ENCODE measurements around the gene EVX2. TPM values are rescaled to one million over a fixed set of nuclear protein-coding genes. Genes with fewer than 3 reads are reported as not detected.

EVX2 gene
- total and polyA plus RNA-seq, 2 of the 13 experiments (the other 11 are each of a cell fraction or from before 2014, with no cell fraction given), result not detected

DNA sequence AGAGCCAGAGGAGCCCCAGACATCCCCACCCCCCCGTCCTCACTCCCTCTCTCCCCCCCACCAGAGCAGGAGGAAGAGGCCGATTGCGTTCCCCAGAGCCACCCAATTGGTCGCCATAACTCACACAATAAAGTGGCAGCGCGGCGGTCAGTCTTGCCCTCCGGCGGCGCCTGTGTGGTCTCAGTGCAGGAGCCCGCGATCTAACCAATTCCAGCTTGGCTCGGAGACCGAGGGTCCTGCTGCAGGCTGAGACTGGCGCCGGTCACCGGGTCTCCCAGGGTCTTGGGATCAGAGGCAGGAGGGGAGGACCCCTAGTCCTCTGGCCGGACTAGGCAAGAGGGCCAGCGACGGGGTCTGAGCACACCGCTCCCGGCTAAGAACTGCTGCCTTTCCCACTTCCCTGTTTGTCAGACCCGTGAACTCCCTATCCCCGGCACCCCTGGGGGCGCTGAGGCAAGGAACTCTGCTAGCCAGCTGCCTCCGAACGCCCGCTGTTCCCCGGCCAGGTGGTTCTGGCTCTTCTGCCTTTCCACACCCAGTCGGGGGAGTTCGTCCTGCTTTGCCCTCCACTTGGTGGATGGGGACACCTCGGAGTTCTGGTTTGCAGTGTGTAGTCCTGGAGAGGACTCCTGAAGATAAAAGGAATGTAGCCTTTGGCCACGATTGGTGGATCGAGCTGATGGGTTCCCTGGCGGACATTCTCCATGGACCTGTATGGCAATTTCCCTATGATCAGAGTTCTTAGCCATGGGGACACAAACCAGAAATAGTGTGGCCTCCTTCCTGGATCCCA lies 14.8 kb upstream of the EVX2 start:
- ChIA-PET POLR2A (no interaction called here), CTCF (ENCODE audit: low intra/inter-chr PET ratio, low total read pairs) (interaction anchor here (0.8 to 3.0 kb wide), 4 partner anchors 408 to 846 kb away, joined by 4 to 33 read pairs (median 24); no protein-coding TSS in a partner anchor)
- H3K4me1 ChIP-seq (ENCODE audit: insufficient read depth, low read length), result peaks cover 17% of the 10 kb centered on the region
- intact Hi-C loops (cut with micrococcal nuclease; ENCODE audit: unreplicated experiment), result loop anchor here (5.0 kb wide), 1 partner anchor 896 kb away; no protein-coding TSS in a partner anchor
- no peak overlapping the region for H3K27ac ChIP-seq (ENCODE audit: extremely low read length, insufficient read depth, low read length)
- no peaks in the 10 kb centered on the region for H4K20me1 ChIP-seq (ENCODE audit: insufficient read depth, low read length)
- in situ Hi-C loops (cut with HindIII; ENCODE audit: extremely low pct_ligation_motif_present, low pct_unique_long_range_greater_than_20kb), result loop anchor here (5.0 kb wide), 2 partner anchors 411 to 731 kb away; no protein-coding TSS in a partner anchor
- no peak overlapping the region for H3K9ac ChIP-seq (ENCODE audit: insufficient read depth, low read depth, low read length)
- FAIRE-seq (no peak), ATAC-seq (peak; percentile 10; the same call in 1 of the 3 replicates), DNase-seq (ENCODE audit: low spot score) (no peak)
- H3K9me3 ChIP-seq (ENCODE audit: low read length), result no peaks in the 10 kb centered on the region
- no peaks in the 10 kb centered on the region for H3K79me2 ChIP-seq (ENCODE audit: insufficient read depth, low read length)
- peaks cover 25 to 98% of the 10 kb centered on the region in 2 experiments for H3K27me3 ChIP-seq (ENCODE audit: control insufficient read depth in 1 of 2, insufficient read depth in 2 of 2, low read length in 2 of 2)
- TF ChIP-seq ZIK1 (CRISPR knock-in tag; IDR thresholded peaks at IDR 0.05; ENCODE audit: borderline replicate concordance, low read depth) (no peak), ZEB1 (IDR thresholded peaks at IDR 0.05; ENCODE audit: insufficient replicate concordance, low read depth) (no peak), ZBTB20 (CRISPR knock-in tag; IDR thresholded peaks at IDR 0.05; ENCODE audit: borderline replicate concordance, low read depth) (no peak), SOX6 (IDR thresholded peaks at IDR 0.05) (no peak), SOX6 (CRISPR knock-in tag; IDR thresholded peaks at IDR 0.05) (no peak), CBX5 (CRISPR knock-in tag; IDR thresholded peaks at IDR 0.05; ENCODE audit: borderline replicate concordance) (no peak), TCF7 (IDR thresholded peaks at IDR 0.05; ENCODE audit: low read depth) (no peak), ZNF605 (CRISPR knock-in tag; IDR thresholded peaks at IDR 0.05) (no peak), KLF6 (CRISPR knock-in tag; IDR thresholded peaks at IDR 0.05) (no peak), BORCS8-MEF2B (CRISPR knock-in tag; IDR thresholded peaks at IDR 0.05) (no peak), ZNF350 (CRISPR knock-in tag; IDR thresholded peaks at IDR 0.05; ENCODE audit: borderline replicate concordance, low read depth) (no peak)
- TF ChIP-seq, protein P1, sequence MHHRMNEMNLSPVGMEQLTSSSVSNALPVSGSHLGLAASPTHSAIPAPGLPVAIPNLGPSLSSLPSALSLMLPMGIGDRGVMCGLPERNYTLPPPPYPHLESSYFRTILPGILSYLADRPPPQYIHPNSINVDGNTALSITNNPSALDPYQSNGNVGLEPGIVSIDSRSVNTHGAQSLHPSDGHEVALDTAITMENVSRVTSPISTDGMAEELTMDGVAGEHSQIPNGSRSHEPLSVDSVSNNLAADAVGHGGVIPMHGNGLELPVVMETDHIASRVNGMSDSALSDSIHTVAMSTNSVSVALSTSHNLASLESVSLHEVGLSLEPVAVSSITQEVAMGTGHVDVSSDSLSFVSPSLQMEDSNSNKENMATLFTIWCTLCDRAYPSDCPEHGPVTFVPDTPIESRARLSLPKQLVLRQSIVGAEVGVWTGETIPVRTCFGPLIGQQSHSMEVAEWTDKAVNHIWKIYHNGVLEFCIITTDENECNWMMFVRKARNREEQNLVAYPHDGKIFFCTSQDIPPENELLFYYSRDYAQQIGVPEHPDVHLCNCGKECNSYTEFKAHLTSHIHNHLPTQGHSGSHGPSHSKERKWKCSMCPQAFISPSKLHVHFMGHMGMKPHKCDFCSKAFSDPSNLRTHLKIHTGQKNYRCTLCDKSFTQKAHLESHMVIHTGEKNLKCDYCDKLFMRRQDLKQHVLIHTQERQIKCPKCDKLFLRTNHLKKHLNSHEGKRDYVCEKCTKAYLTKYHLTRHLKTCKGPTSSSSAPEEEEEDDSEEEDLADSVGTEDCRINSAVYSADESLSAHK (CRISPR knock-in tag; IDR thresholded peaks at IDR 0.05; ENCODE audit: borderline replicate concordance), result no peak
- TF ChIP-seq, protein P2, sequence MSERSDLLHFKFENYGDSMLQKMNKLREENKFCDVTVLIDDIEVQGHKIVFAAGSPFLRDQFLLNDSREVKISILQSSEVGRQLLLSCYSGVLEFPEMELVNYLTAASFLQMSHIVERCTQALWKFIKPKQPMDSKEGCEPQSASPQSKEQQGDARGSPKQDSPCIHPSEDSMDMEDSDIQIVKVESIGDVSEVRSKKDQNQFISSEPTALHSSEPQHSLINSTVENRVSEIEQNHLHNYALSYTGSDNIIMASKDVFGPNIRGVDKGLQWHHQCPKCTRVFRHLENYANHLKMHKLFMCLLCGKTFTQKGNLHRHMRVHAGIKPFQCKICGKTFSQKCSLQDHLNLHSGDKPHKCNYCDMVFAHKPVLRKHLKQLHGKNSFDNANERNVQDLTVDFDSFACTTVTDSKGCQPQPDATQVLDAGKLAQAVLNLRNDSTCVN (CRISPR knock-in tag; IDR thresholded peaks at IDR 0.05; ENCODE audit: borderline replicate concordance), result no peak
- TF ChIP-seq, protein P3, sequence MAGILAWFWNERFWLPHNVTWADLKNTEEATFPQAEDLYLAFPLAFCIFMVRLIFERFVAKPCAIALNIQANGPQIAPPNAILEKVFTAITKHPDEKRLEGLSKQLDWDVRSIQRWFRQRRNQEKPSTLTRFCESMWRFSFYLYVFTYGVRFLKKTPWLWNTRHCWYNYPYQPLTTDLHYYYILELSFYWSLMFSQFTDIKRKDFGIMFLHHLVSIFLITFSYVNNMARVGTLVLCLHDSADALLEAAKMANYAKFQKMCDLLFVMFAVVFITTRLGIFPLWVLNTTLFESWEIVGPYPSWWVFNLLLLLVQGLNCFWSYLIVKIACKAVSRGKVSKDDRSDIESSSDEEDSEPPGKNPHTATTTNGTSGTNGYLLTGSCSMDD (CRISPR knock-in tag; IDR thresholded peaks at IDR 0.05), result no peak
- TF ChIP-seq, protein P4, sequence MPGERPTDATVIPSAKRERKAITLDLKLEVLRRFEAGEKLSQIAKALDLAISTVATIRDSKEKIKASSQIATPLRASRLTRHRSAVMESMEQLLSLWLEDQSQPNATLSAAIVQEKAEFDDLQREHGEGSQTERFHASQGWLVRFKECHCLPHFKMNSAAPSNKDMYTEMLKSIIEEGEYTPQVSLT (CRISPR knock-in tag; IDR thresholded peaks at IDR 0.05; ENCODE audit: borderline replicate concordance, low read depth), result no peak
- H2AFZ ChIP-seq (ENCODE audit: low read length), result no peak overlapping the region
- no peak overlapping the region for H3K4me3 ChIP-seq (replicated peaks in 1 of 3; ENCODE audit: insufficient read depth in 1 of 3, low read depth in 2 of 3, low read length in 3 of 3)
- no peaks in the 10 kb centered on the region for H3K36me3 ChIP-seq (replicated peaks in 1 of 2; ENCODE audit: control insufficient read depth in 1 of 2, insufficient read depth in 2 of 2, low read length in 2 of 2)
- no peak overlapping the region for H3K4me2 ChIP-seq (ENCODE audit: low read depth, low read length)
- WGBS (ENCODE audit: low lambda C conversion rate), result 32% methylated on average over 19 of the region's 35 CpGs
- no TSS peak for BruUV-seq (replicated peaks)

Data from HepG2 (cell line).